Stimulated activated CD8-positive, alpha-beta memory T cell treated with anti-CD3 and anti-CD28 coated beads, Interleukin-4, amount 100 ng/mL, for 1 hour (primary cell): Measurements from ENCODE around the gene TMEM237.
"Not testable (repeated sequence)": the region's sequence is repeated elsewhere in the genome, so short reads cannot be mapped to it uniquely, and the experiment has no call there.

Source experiments
- DNase-seq, 2 donors: peaks; one replicate each; pipeline ENCODE4 v3.0.0-alpha.2; 2020; ENCODE audit warnings: low read depth in 2 of 2, low spot score in 1 of 2

Gene TMEM237, protein sequence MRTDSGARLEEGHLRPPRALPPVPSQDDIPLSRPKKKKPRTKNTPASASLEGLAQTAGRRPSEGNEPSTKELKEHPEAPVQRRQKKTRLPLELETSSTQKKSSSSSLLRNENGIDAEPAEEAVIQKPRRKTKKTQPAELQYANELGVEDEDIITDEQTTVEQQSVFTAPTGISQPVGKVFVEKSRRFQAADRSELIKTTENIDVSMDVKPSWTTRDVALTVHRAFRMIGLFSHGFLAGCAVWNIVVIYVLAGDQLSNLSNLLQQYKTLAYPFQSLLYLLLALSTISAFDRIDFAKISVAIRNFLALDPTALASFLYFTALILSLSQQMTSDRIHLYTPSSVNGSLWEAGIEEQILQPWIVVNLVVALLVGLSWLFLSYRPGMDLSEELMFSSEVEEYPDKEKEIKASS

DNA sequence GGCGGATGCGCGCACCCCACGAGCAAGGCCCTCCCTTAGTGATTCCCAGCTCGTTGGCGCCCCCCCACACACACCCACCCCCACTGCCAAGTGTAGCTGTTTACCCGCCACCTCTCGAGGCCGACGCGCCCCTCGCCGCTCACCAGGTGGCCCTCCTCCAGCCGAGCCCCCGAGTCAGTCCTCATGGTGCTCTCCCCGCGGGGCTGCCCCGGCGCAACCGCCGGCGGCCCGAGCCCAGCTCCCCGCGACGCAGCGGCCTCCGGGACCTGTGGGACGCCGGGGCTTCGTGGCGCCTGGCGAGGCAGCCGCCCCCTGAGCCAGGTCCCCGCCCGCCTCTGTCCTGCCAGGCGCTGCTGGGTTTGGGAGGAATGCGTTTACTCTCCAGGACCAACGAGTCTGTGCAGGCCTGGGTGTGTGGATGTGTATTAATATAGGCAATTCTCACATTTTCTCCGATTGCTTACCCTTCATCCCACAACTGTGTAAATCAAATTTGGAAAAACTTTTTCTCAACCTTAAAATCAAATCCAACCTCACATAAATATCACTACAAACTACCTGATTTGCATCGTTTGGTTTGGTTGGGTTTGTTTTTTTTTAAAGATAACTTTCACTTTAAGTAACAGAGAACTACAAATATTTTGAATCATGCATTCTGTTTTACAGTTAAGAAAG is at the start of gene TMEM237:
TMEM237 (minus strand) TSS at position 288 of the 675 bp plus-strand sequence; CDS start at position 185, 103 bp downstream.
- peak in 1 of 2 donors; percentile 17 for DNase-seq

DNA sequence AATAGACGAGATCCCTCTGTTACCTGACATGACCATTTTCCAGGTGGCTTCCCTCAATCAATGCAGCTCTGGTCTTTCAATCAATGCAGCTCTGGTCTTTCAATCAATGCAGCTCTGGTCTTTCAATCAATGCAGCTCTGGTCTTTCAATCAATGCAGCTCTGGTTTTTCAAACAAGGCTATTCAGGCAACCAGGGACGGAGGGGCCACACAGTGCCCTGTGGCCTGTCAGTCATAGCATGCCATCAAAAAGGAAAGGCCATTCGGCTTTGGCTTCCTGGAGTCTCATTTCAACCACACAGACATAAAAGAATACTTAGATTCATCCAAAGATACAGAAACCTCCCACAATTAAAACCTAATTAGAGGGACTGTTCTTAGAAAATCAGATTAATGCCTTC is 41.9 kb upstream of the TMEM237 start:
- DNase-seq = no peak

DNA sequence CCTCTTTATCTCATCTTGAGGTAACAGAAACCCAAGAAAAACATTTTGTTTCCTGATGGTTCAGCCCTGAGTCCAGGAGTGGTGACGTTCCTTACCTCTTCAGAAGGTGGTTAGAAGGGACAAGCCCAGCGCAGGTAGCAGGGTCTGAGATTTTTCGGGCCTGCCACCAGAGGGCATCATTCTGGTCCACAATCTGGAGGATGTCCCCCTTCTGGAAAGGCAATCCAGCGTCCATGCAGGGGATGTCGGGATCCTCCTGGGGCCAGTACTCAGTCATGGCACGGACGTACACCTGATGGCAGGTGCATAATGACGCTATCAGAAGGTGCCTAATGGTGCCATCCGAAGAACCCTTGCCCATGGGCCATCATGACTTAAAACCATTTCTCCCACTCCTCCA is 37.4 kb upstream of the TMEM237 start:
- DNase-seq = no peak

DNA sequence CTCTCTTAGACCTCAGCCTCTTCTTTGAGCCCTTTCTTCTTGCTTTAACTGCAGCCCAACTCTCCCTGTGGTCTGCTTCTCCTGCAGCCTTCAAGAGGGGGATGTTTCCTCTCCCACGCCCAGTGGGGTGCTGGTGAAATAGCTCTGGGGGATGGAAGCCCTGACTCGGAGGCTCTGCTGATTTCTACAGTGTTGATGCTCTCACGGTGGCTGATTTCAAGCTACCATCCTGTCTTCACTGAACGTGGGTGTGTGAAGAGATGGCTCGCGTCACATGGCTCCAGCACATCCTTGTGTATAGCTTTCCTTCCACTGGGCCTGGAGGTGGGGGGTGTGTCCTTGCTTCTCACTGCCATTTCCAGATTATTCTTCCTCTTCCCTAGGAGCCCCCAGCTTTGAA is 35.1 kb upstream of the TMEM237 start:
- no peak for DNase-seq

DNA sequence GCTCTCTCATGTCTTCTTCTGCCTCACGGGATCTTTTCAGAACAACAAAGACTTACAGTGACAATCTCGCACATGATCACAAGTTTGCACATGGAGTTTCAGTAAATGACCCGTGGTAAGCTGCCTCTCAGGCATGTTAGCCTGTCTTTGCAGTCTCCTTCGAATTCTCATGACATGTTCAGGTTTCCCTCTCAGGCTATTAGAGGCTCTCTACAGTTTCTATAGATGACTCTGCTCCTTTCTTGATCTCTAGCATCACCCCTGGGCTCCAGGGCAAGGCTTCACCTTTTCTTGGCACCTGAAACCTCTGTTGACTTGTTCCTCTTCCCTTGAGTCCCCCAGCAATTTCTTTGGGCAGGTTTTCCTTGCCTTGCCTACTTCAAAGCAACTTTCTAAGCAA is 32.2 kb upstream of the TMEM237 start:
- DNase-seq = no peak

DNA sequence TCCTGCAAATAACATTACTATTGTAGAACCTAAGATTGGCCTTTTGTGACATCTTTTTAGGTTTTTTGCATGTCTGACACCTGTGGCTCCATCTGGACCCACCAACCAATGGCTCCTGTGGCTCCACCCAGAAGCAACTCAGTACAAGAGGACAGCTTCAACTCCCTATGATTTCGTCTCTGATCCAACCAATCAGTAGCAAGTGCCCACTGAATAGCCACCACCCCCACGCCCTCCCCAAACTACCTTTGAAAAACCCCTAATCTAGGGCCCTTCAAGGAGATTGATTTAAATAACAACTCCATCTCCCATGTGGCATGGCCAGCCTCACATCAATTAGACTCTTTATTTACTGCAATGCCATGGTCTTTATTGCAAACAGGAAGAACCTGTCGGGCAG is 31.5 kb upstream of the TMEM237 start:
- DNase-seq = no peak

DNA sequence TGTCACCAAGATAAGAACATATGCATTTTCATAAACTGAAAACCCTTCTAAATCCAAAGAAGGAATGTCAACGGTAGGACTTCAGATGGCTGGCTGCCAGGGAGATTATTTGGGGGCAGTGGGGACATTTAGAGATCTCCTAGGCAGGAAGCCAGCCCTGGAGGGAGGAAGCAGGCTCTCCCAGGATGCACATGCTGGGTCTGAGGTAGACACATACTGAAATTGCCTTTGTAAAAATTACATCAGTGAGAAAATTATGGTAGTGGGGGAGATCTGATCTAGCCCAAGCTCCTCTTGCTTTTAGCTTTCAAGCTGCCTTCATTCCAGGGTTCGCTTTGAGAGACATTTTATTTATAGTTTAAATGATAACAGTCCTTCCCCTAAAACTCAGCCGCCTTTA is 31.0 kb upstream of the TMEM237 start:
- DNase-seq = no peak

DNA sequence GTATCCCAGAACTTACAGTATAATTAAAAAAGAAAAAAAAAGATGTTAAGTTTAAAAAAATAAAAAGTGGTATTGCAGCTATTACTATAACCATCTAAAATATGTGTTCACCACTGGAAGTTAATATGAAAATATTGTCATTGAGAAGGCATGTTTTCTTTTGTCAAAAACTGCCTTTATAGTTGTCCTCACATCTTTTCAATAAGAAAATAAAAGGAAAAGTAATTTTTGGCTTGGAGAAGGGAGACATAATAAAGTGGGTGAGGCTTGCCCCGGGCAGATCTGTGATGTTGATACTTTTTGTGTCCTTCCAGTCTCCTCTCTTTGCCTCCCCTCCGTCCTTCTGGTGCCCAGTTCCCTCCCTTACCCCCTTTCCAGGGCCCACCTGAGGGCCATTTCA is 30.2 kb upstream of the TMEM237 start:
- no peak for DNase-seq

DNA sequence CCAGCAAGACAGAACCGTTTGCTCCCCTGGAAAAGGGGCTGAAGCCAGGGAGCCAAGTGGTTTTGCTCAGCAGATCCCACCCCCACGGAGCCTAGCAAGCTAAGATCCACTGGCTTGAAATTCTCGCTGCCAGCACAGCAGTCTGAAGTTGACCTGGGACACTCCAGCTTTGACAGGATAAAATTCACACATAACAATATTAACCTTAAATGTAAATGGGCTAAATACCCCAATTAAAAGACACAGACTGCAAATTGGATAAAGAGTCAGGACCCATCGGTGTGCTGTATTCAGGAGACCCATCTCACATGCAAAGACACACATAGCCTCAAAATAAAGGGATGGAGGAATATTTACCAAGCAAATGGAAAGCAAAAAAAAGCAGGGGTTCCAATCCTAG is 27.9 kb upstream of the TMEM237 start:
- DNase-seq = not testable (repeated sequence)

DNA sequence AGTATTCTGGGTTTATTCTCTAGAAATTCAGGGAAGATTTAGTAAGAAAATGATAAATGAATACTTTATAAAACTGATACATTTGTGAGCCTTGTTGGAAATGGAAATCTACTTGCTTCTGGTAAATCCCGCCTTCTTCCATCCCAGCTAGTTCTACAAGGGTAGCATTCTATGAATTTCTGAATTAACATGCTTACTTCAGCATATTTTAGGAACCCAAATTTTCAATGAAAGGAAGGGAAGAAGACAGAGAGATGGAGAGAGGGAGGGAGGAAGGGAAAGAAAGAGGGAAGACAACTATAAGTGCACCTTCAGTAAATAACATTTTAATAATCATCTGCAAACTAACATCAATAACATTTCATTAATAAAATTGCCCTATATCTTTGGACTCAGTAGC is 26.6 kb upstream of the TMEM237 start:
- DNase-seq = no peak

DNA sequence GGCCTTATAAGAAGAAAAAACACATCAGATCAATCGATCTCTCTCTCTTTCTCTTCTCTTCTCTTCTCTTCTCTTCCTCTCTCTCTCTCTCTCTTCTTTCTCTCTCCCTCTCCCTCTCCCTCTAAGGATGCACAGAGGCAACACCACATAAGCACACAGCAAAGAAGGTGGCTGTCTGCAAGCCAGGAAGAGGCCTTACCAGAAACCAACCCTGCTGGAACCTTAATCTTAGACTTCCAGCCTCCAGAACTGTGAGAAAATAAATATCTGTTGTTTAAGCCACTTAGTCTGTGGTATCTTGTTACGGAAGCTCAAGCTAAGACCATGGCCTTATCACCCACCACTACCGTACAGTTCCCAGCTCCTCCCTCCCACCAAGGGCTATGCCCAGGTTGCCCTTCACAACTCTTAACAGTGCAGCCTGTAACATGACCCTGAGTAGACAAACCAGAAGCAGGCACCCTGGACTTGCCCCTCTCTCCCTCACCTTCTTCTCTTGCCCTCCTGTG is 25.2 kb upstream of the TMEM237 start:
- no peak for DNase-seq

DNA sequence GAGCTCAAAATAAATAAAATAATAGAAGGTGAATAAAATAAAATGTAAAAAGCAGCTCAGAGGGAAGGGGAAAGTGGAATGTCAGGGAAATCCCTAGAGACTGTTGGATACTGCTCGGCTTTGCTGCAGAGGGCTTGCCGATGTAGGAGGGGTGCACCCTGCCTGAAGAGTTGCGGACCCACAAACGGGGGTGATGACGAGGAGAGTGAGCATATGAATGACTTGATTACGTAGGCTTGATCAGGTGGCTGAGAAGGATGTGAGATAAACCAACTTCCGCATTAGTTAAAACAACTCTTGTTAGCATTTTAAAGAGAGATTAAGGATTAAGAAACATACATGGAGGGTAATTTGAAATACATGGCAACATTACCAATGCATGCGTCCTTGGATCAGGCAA is 21.0 kb upstream of the TMEM237 start:
- DNase-seq = no peak

DNA sequence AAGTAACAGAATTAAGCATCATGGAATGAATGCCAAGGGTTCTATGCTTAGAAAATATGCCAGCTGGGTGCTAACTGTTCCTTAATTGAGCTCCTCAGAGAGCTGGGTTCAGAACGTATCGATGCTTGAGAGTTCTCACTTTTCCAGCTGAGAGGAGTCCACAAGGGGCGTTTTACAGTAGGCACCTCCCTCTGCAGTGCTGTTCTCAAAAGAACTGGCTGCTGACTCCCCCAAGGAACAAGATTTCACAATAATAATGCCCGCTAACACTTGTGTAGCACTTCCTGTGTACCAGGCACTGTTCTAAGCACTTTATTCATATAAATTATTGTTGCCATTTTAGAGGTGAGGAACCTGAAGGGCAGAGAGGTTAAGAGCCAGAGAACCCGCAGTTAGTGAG is 18.1 kb upstream of the TMEM237 start:
- DNase-seq = no peak

DNA sequence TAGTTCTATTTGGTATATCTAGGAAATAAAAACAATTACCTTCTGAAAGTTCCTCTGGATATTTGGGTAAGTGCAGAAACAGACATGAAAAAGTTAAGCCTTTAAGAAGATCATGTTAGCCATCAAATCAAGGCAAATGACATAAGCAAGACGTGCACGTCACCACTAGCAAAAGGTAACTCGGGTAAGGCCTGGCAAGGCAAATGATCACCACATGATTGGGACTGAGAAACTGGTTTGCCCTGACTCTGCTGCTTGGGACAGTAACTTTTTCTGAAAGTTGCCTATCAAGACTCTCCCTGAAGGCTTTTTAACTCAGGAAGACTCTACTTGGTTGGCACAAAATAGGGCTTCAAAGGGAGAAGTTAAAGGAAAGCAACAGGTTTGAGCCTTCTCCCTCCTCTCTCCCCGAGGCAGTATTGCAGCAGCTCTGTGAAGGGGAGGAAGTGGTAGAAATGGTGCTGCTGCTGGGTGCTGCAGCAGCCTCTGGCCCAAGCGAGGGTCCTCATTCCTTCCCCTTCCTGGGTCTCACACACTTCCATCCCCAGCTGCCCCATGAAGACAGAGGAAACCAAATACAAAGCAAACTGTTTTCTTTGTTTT is 17.1 kb upstream of the TMEM237 start:
- DNase-seq = no peak

DNA sequence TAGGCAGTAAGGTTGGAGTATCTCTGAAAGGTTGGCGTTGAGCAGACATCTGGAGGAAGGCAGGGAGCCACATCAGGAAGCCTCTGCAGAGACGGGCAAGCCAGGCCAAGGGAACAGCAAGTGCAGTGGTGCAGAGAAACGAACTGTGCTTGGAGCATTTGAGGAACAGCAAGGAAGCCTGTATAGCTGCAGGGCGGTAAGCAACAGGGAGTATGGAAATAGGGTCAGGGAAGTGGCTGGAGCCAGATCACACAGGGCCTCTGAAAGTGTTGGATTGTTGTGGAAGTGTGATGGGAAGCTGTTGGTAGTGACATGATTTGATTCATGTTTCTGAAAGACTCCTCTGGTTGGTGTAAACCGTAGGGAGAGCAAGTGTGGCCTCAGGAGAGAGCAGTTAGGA is 13.4 kb upstream of the TMEM237 start:
- DNase-seq = no peak

DNA sequence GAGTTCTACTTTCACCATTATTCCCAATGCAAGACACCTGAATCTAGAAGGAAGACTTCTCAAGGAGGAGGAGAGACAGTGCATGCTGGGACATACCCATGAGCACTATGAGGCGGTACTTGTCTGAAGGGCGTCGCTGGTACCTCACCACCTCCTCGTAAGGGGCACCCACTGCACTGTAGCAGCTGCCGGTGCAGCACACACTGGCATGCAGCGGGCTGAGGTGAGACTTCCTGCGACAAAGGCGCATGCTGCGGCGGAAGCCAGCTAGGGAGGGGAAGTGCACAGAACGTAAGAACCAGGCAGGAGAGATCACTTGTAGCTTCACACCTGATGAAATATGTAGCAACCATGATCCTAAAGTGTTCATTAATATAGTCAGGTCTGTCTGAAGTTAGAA is 12.8 kb upstream of the TMEM237 start:
- DNase-seq = no peak

DNA sequence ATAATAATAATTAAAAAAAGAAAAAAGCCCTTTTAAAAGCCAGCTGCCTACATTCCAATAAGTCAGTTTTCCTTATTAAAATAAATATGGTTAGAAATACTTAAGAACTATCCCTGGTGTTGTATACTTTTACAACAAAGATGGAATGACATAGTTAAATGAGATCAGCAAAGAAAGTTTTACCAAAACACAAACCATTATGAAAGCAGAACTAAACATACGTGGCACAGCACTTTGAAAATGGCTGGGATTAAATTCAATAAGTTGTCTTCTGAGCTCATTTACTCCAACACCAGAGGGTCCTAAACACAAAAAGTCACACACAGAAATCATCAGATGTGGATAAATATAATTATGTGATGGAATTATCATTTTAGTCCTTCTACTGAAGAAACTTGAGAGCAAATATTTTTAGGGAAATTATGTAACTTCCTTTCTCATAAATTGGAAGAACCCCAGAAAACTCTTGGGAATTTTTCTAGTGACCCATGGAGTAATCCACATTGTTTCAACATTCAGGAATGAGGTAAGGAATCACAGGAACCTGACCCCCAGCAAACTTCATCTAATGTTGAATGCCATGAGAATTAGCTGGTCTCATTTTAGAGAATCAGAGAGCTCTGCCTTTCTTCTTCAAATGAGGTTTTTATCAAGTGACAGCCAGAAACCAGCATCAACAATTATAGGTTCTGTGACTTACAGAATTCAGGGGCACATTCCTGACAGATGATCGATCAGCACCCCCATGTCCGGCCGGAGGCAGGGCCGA is 11.5 kb upstream of the TMEM237 start:
- DNase-seq = no peak

DNA sequence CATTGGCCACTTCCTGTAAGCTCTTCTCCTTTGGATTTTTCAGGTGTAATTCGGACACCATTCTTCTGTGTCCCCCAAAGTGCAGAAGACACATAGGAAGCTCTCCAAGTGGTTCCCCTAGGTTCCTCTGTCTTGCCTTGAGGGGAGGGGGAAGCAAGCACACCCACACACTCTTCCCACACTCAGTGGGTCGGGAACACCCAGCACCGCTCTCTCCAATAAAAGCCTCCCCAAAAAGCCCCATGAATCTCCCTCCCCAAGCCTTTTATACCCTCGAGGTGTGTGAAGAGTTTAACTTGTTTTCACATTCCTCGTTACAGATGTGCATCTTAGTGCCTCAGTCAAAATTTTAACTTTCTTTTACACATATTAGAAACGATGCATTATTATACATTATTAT is 9.9 kb upstream of the TMEM237 start:
- DNase-seq = no peak

DNA sequence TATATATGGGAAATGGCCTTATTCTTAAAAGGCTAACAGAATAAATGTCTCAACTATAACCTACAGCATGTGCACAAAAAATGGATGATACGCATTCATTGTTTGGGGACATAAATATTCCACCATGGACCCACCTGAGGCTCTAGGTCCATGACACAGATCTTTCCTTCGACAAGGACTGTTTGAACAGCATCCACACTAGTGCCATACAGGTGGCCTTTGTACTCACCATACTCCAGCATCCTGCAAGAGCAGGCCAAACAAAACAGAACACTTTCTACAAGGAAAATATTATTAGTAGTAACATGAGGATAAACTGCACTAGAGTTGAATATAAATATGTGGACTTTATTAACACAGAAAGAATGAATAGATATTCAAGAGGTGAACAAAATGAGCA is 6.1 kb upstream of the TMEM237 start:
- DNase-seq = no peak

DNA sequence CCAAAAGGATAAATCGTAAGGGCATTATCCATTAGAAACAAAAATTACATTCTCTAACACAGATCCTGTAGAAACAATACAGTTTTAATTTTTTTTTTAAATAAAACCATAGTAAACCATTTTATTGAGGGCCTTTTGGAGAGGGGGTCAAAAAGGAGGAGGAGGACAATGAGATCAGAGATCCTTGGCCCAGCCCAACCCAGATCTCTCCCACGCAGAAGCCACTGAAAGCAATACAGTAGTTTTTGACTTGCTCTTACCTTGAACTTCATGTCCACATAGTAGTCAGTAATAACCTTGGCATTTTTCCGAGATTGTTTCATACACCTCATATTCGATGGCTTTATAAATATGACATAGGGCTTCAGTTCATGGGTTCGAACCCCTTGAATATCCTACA is 4.1 kb upstream of the TMEM237 start:
- no peak for DNase-seq

DNA sequence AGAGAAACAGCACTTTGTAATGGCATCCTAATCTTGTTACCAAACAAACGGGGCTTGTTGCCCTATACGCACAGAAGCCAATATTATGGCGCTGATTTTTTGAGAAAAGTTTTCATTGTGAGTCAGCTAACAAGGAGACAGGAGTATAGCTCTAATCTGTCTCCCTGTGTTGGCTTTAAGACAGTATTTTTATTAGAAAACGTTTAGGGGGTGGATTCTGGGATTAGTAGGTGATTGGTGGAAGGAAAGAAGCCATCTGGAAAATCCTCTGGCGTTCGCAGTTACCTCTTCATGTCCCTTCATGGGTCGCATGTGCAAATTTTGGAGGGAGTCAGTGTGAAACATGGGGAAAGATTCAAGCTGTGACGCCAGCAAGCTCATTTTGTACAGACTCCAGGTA is 698 bp upstream of the TMEM237 start:
- no peak for DNase-seq
